ENCODE results near the gene DDX46. TPM values are rescaled to one million over a fixed set of nuclear protein-coding genes. Genes with fewer than 3 reads are reported as not detected.
A peak's percentile ranks its signal among the peaks of the same experiment; 100 is the strongest.
"Not testable (repeated sequence)": the region's sequence is repeated elsewhere in the genome, so short reads cannot be mapped to it uniquely, and the experiment has no call there.

DDX46 gene
- total RNA-seq, 2 experiments from 2014 or later, result 47.1 to 78.8 TPM

DNA sequence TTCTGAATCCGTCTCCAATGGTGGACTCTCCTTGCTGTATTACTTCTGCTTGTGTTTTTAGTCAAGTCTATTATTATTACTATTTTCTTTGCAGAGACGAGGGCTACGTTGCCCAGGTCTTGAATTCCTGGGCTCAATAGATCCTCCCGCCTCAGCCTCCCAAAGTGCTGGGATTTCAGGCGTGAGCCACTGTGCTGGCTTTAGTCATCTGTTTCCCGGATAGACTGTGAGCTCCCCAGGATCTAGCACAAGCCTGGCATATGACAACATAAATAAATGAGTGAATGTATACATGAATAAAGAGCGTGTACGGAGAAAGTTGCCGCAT is 439 bp upstream of the DDX46 start:
- H3K79me2 ChIP-seq (ENCODE audit: insufficient read depth, low read depth, low read length), result peaks cover 45% of the 10 kb centered on the region
- H3K27ac ChIP-seq (ENCODE audit: low read depth, low read length, poor library complexity, severe bottlenecking), result peak overlapping the region; percentile 48
- BruUV-seq (replicated peaks), result no TSS peak
- H3K4me2 ChIP-seq (ENCODE audit: low read length), result peak overlapping the region; percentile 76
- intact Hi-C loops (cut with micrococcal nuclease; ENCODE audit: unreplicated experiment), result loop anchor here (1.0 to 5.0 kb wide), 3 partner anchors 20 to 147 kb away; partner anchors contain the start of genes C5orf24, CAMLG and PCBD2
- peaks cover 25% of the 10 kb centered on the region for H4K20me1 ChIP-seq (ENCODE audit: insufficient read depth, low read length)
- H3K9me3 ChIP-seq (ENCODE audit: low read length), result no peaks in the 10 kb centered on the region
- H3K9me2 ChIP-seq (ENCODE audit: insufficient read depth, low read length), result no peaks in the 10 kb centered on the region
- peak overlapping the region; percentile 90 for H3K4me3 ChIP-seq (ENCODE audit: low read depth, low read length, poor library complexity, severe bottlenecking)
- peaks cover 31% of the 10 kb centered on the region for H3K4me1 ChIP-seq (ENCODE audit: insufficient read depth, low read length, poor library complexity, severe bottlenecking)
- peaks cover 12% of the 10 kb centered on the region; the same call in 1 of the 2 replicates for H3K36me3 ChIP-seq (ENCODE audit: insufficient read depth, low read length)
- DNase-seq (ENCODE audit: low spot score), result no peak
- TF ChIP-seq, protein P1, sequence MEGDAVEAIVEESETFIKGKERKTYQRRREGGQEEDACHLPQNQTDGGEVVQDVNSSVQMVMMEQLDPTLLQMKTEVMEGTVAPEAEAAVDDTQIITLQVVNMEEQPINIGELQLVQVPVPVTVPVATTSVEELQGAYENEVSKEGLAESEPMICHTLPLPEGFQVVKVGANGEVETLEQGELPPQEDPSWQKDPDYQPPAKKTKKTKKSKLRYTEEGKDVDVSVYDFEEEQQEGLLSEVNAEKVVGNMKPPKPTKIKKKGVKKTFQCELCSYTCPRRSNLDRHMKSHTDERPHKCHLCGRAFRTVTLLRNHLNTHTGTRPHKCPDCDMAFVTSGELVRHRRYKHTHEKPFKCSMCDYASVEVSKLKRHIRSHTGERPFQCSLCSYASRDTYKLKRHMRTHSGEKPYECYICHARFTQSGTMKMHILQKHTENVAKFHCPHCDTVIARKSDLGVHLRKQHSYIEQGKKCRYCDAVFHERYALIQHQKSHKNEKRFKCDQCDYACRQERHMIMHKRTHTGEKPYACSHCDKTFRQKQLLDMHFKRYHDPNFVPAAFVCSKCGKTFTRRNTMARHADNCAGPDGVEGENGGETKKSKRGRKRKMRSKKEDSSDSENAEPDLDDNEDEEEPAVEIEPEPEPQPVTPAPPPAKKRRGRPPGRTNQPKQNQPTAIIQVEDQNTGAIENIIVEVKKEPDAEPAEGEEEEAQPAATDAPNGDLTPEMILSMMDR (conservative IDR thresholded peaks at IDR 0.05; ENCODE audit: low read length), result no peak
- TF ChIP-seq EZH2phosphoT487 (IDR thresholded peaks at IDR 0.05; ENCODE audit: borderline replicate concordance, low read depth, low read length), result no peak
- H2AFZ ChIP-seq (ENCODE audit: low read length), result peak overlapping the region; percentile 95
- POLR2A ChIA-PET, result interaction anchor here (0.6 to 3.3 kb wide), 8 partner anchors 9 to 506 kb away, joined by 3 to 15 read pairs (median 5); partner anchors contain the start of gene CAMLG
- CTCF ChIA-PET (ENCODE audit: unreplicated experiment), result interaction anchor here (1.9 kb wide), 1 partner anchor 17 kb away, joined by 5 read pairs; no protein-coding TSS in a partner anchor

DNA sequence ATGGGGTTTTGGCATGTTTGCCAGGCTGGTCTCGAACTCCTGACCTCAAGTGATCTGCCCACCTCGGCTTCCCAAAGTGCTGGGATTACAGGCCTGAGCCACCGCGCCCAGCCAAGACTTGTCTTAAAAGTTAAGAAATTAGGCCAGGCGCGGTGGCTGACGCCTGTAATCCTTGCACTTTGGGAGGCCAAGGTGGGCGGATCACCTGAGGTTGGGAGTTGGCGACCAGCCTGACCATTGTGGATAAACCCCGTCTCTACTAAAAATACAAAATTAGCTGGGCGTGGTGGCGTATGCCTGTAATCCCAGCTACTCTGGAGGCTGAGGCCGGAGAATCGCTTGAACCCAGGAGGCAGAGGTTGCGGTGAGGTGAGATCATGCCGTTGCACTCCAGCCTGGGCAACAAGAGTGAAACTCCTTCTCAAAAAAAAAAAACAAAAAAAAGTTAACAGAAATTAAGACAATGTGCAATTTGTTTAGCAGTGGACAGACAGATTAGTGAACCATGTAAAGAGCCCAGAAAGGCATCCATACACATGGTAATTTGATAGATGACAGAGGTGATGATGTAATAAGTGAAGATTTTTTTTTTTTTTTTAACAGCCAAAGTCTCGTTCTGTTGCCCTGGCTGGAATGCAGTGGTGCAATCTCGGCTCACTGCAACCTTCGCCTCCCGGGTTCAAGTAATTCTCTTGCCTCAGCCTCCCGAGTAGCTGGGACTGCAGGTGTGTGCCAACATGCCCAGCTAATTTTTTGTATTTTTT is 9.1 kb downstream of the DDX46 start:
- POLR2A ChIA-PET, result interaction anchor here (0.7 to 0.8 kb wide), 2 partner anchors 21 to 247 kb away, joined by 3 to 5 read pairs; no protein-coding TSS in a partner anchor
- H3K4me3 ChIP-seq (ENCODE audit: low read depth, low read length, poor library complexity, severe bottlenecking); H4K20me1 ChIP-seq (ENCODE audit: insufficient read depth, low read length); H3K9me3 ChIP-seq (ENCODE audit: low read length); H3K4me1 ChIP-seq (ENCODE audit: insufficient read depth, low read length, poor library complexity, severe bottlenecking); H3K9me2 ChIP-seq (ENCODE audit: insufficient read depth, low read length); BruUV-seq (replicated peaks); H2AFZ ChIP-seq (ENCODE audit: low read length); H3K27ac ChIP-seq (ENCODE audit: low read depth, low read length, poor library complexity, severe bottlenecking); intact Hi-C loops (cut with micrococcal nuclease; ENCODE audit: unreplicated experiment); H3K4me2 ChIP-seq (ENCODE audit: low read length); DNase-seq (ENCODE audit: low spot score); CTCF ChIA-PET (ENCODE audit: unreplicated experiment): not testable (repeated sequence)
- H3K79me2 ChIP-seq (ENCODE audit: insufficient read depth, low read depth, low read length), result peaks cover 18% of the 10 kb centered on the region
- peaks cover 95% of the 10 kb centered on the region for H3K36me3 ChIP-seq (ENCODE audit: insufficient read depth, low read length)

DNA sequence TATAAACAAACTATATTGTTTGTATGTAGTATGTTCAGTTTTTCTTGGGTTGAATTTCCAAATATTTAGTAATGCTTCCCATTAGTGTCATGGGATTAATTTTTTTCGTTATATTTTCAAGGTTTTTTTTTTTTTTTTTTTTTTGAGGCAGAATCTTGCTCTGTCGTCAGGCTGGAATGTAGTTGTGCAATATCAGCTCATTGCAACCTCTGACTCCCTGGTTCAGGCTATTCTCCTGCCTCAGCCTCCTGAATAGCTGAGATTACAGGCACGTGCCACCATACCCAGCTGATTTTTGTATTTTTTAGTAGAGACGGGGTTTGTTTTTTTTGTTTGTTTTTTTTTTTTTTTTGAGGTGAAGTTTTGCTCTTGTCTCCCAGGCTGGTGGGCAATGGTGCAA is 10.6 kb downstream of the DDX46 start:
- H3K27ac ChIP-seq (ENCODE audit: low read depth, low read length, poor library complexity, severe bottlenecking), result no peak overlapping the region
- TF ChIP-seq EZH2phosphoT487 (IDR thresholded peaks at IDR 0.05; ENCODE audit: borderline replicate concordance, low read depth, low read length), result no peak
- TF ChIP-seq, protein P1 (conservative IDR thresholded peaks at IDR 0.05; ENCODE audit: low read length), result no peak
- POLR2A ChIA-PET, result interaction anchor here (0.6 to 0.7 kb wide), 2 partner anchors 42 to 86 kb away, joined by 4 to 5 read pairs; no protein-coding TSS in a partner anchor
- no peak for DNase-seq (ENCODE audit: low spot score)
- BruUV-seq (replicated peaks), result no TSS peak
- CTCF ChIA-PET (ENCODE audit: unreplicated experiment), result no interaction called here
- no peaks in the 10 kb centered on the region for H3K9me3 ChIP-seq (ENCODE audit: low read length)
- H4K20me1 ChIP-seq (ENCODE audit: insufficient read depth, low read length), result no peaks in the 10 kb centered on the region
- intact Hi-C loops (cut with micrococcal nuclease; ENCODE audit: unreplicated experiment), result no loop called here
- H3K4me1 ChIP-seq (ENCODE audit: insufficient read depth, low read length, poor library complexity, severe bottlenecking), result no peaks in the 10 kb centered on the region
- no peak overlapping the region for H2AFZ ChIP-seq (ENCODE audit: low read length)
- H3K79me2 ChIP-seq (ENCODE audit: insufficient read depth, low read depth, low read length), result peaks cover 3% of the 10 kb centered on the region; the same call in 1 of the 2 replicates
- no peak overlapping the region for H3K4me2 ChIP-seq (ENCODE audit: low read length)
- no peak overlapping the region for H3K4me3 ChIP-seq (ENCODE audit: low read depth, low read length, poor library complexity, severe bottlenecking)
- no peaks in the 10 kb centered on the region for H3K9me2 ChIP-seq (ENCODE audit: insufficient read depth, low read length)
- peaks cover 99% of the 10 kb centered on the region for H3K36me3 ChIP-seq (ENCODE audit: insufficient read depth, low read length)
